ENCODE results near the gene GSX2. TPM values are rescaled to one million over a fixed set of nuclear protein-coding genes. Genes with fewer than 3 reads are reported as not detected.

Gene GSX2
- total and polyA plus RNA-seq, 2 donors = 0.14 TPM; not detected in 1

DNA sequence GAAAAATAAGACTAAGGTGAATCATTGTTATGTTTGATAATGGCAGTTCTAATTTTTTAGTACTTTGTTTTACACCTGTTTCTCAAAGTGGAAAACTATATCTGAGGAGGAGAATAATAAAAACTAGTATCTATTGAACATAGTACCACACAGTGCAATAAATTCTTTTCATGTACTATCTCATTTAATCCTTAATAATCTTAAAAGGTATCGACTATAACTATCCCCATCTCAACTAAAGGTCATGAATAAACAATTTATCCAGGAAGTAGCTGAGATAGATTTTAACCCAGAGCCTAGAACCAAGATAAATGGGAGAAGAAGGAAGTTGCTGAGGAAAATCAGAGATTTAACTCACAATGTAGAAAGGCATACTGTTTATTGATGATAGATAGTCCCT lies 38.1 kb upstream of the GSX2 start:
- H3K27ac ChIP-seq (ENCODE audit: low read depth in 1 of 2, low read length in 1 of 2) = no peak overlapping the region

DNA sequence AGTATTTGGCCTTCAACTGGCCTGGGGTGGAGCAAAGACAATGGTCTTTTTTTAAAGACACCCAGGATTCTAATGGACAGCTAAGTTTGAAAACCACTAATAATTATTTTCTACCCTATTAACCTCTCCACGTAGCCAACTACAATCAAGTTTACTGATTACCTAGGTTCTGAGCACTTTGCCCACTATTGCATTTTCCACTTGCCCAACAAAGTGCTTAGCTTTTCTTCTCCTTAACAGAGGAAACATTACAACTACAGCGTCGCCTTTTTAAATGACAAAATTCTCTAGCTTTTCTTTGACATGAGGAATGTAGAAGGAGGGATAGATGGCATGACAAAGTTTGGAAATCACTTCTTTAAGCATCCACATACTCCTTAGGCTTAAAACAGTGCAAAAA lies 37.6 kb upstream of the GSX2 start:
- no peaks in the 10 kb centered on the region for H3K27me3 ChIP-seq (ENCODE audit: control insufficient read depth in 2 of 2, insufficient read depth in 1 of 2, low read length in 1 of 2)
- no peak for DNase-seq (ENCODE audit: low read depth in 6 of 9, low spot score in 9 of 9)
- 87% methylated on average over 3 of the region's 3 CpGs for WGBS
- H3K9me3 ChIP-seq (ENCODE audit: control insufficient read depth in 2 of 2, insufficient read depth in 1 of 2, low read length in 1 of 2) = no peaks in the 10 kb centered on the region
- peak overlapping the region; percentile 66 to 98 for H3K4me3 ChIP-seq (ENCODE audit: low read length in 2 of 2)
- no peak overlapping the region for H3K27ac ChIP-seq (ENCODE audit: low read depth in 1 of 2, low read length in 1 of 2)
- no peaks in the 10 kb centered on the region for H3K36me3 ChIP-seq (ENCODE audit: control insufficient read depth in 2 of 2, insufficient read depth in 2 of 2, low read length in 1 of 2)
- peaks cover 10 to 11% of the 10 kb centered on the region in 2 donors for H3K4me1 ChIP-seq (ENCODE audit: control insufficient read depth in 2 of 2, insufficient read depth in 2 of 2, low read length in 2 of 2)

More for the DNA sequence above, 38.1 kb upstream of the GSX2 start:
- Histone ChIP-seq H3K9me3 (ENCODE audit: control insufficient read depth in 2 of 2, insufficient read depth in 1 of 2, low read length in 1 of 2) (no peaks in the 10 kb centered on the region), H3K4me3 (ENCODE audit: low read length in 2 of 2) (peak overlapping the region in 1 of 2 donors; percentile 98), H3K4me1 (ENCODE audit: control insufficient read depth in 2 of 2, insufficient read depth in 2 of 2, low read length in 2 of 2) (peaks cover 11 to 13% of the 10 kb centered on the region in 2 donors), H3K36me3 (ENCODE audit: control insufficient read depth in 2 of 2, insufficient read depth in 2 of 2, low read length in 1 of 2) (no peaks in the 10 kb centered on the region), H3K27me3 (ENCODE audit: control insufficient read depth in 2 of 2, insufficient read depth in 1 of 2, low read length in 1 of 2) (no peaks in the 10 kb centered on the region)
- WGBS = 95% methylated on average over 1 of the region's 1 CpG
- DNase-seq (ENCODE audit: low read depth in 6 of 9, low spot score in 9 of 9) = no peak

DNA sequence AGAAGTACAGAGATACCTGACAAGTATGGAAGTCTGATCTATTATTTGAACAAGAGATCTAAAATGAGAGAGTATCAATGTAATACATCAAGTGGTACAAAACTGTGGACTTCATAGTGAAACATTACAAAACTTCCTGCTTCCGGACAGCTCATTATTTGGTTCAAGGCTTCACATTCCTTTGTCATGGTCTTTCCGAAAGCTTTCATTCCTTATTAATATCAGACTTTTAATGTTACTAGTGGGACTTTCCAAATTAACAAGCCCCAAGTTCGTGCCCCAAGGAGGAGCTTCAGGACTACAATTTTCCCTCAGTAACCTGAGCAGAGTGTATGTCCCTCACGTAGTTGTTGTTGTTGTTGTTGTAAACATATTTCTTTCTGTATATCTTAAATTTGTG lies 36.7 kb upstream of the GSX2 start:
- Histone ChIP-seq H3K27ac (ENCODE audit: low read depth in 1 of 2, low read length in 1 of 2) (peak overlapping the region in 1 of 2 donors; percentile 88), H3K36me3 (ENCODE audit: control insufficient read depth in 2 of 2, insufficient read depth in 2 of 2, low read length in 1 of 2) (no peaks in the 10 kb centered on the region), H3K4me3 (ENCODE audit: low read length in 2 of 2) (peak overlapping the region; percentile 66 to 98), H3K27me3 (ENCODE audit: control insufficient read depth in 2 of 2, insufficient read depth in 1 of 2, low read length in 1 of 2) (no peaks in the 10 kb centered on the region), H3K4me1 (ENCODE audit: control insufficient read depth in 2 of 2, insufficient read depth in 2 of 2, low read length in 2 of 2) (peaks cover 7 to 11% of the 10 kb centered on the region in 2 donors), H3K9me3 (ENCODE audit: control insufficient read depth in 2 of 2, insufficient read depth in 1 of 2, low read length in 1 of 2) (no peaks in the 10 kb centered on the region)
- whole genome bisulfite sequencing = 3% methylated on average over 4 of the region's 4 CpGs
- DNase-seq (ENCODE audit: low read depth in 6 of 9, low spot score in 9 of 9) = peak in 3 of 9 donors; percentile 24 to 51 (median 46)

DNA sequence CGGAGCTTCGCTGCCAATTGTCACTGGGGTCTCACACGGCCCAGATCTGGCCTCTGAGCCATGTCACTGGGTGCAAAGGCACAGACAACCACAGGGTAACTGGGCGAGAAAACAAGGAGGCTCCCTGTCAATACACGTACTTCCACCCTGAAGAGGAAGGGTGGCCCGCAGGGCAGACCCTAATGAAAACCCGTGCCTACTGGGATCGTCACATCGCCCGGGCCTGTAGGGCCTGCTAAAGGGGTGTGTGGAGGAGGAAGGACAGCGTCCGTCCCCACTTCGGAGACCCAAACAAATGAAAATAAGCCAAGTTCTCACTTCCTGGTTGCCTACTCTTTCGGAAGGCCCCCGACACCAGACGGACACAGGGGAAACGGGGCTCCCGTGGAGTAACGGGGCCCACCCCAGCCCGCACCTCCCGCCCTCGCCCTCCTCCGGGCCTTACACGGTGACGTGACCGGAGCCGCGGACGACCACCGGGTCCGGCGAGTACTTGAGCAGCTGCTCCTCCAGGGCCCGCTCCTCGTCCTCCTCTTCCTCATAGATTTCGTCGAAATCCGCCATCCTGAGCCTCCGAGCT lies 36.1 kb upstream of the GSX2 start:
- Histone ChIP-seq H3K27ac (ENCODE audit: low read depth in 1 of 2, low read length in 1 of 2) (peak overlapping the region; percentile 88 to 99), H3K36me3 (ENCODE audit: control insufficient read depth in 2 of 2, insufficient read depth in 2 of 2, low read length in 1 of 2) (no peaks in the 10 kb centered on the region), H3K27me3 (ENCODE audit: control insufficient read depth in 2 of 2, insufficient read depth in 1 of 2, low read length in 1 of 2) (no peaks in the 10 kb centered on the region), H3K4me1 (ENCODE audit: control insufficient read depth in 2 of 2, insufficient read depth in 2 of 2, low read length in 2 of 2) (peaks cover 7 to 11% of the 10 kb centered on the region in 2 donors), H3K9me3 (ENCODE audit: control insufficient read depth in 2 of 2, insufficient read depth in 1 of 2, low read length in 1 of 2) (no peaks in the 10 kb centered on the region), H3K4me3 (ENCODE audit: low read length in 2 of 2) (peak overlapping the region; percentile 66 to 98)
- peak in 8 of 9 donors; percentile 25 to 68 (median 38) for DNase-seq (ENCODE audit: low read depth in 6 of 9, low spot score in 9 of 9)
- WGBS = under 1% methylated on average over 38 of the region's 38 CpGs

DNA sequence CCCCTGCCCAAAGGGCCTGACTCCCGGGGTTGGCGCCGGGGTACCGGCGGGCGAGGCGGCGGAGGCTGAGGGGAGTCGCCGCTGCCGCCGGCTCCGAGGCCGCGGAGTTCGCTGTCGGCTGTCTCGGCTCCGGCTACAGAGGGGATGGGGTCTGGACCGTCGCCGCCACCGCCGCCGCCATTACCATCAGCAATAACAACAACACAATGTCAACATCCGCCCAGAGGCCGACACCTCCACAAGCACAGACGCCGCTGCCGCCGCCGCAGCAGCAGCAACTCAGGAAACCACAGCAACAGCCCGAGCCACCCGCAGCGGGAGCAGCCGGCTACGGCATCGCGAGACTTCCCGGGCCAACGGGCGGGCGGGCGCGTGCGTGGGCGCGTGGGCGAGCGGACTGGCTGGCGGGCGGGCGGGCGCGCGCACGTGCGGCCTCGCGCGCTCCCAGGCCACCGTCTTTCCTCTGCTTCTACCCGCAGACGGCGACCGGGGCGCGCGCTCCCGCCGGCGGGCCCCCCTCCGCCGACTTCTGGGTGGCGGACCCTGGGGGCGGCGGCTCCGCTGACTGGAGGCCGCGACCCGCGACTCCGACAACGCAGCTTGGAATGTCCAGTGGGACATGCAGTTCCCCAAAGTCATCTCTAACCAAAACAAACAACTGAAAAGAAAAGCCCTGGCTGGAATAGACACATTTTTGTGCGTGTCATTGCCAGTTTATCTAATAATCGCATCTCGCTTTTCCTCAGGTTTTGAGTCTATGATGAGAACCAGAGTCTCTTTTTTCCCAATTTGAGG lies 35.4 kb upstream of the GSX2 start, which contains the start of gene CHIC2:
Gene CHIC2 (minus strand): TSS at position 289 of the 795 bp plus-strand sequence. CDS start 305 bp downstream, outside the sequence.
- H3K4me1 ChIP-seq (ENCODE audit: control insufficient read depth in 2 of 2, insufficient read depth in 2 of 2, low read length in 2 of 2) = peaks cover 7 to 11% of the 10 kb centered on the region in 2 donors
- peak; percentile 86 to 98 (median 91) for DNase-seq (ENCODE audit: low read depth in 6 of 9, low spot score in 9 of 9)
- under 1% methylated on average over 87 of the region's 87 CpGs for WGBS

DNA sequence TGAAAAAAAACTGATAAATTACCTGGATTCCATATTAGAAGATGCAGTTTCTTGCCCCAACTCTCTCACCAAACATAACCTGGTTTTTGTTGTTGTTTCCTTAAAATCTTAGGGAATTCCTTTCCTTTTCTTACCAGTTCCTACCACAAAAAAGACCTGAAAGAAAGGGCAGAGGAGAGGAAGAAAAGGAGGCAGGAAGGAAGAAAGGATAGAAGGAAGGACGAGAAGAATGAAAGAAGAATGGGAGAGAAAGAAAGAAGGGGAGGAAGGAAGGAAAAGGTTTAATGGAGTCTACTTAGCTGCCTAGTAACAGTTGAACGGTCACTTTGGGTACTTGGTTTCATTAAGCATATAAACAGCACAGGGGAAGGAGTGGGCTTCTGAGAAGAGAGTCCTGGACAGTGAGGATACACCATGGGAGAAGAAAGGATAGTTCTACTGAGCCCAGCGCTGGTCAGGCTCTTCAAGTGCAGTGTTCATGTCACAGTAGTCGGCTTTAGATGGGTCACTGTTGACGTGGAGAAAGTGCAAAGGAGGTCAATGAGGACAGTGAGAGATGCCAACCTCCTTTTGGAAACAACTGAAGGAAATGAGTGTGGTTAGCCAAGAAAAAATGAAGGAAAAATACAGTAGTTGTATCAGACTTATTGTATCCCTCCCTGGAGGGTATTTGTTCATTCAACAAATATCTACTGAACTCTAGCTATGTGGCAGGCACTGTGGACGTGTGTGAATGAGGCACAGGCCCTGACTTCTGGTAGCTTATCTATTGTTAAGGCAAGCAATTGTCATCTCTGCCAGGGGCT lies 34.5 kb upstream of the GSX2 start:
- DNase-seq (ENCODE audit: low read depth in 6 of 9, low spot score in 9 of 9) = no peak
- WGBS = 84% methylated on average over 6 of the region's 6 CpGs
- H3K4me3 ChIP-seq (ENCODE audit: low read length in 2 of 2) = peak overlapping the region in 1 of 2 donors; percentile 98
- no peaks in the 10 kb centered on the region for H3K27me3 ChIP-seq (ENCODE audit: control insufficient read depth in 2 of 2, insufficient read depth in 1 of 2, low read length in 1 of 2)
- no peaks in the 10 kb centered on the region for H3K36me3 ChIP-seq (ENCODE audit: control insufficient read depth in 2 of 2, insufficient read depth in 2 of 2, low read length in 1 of 2)
- peaks cover 7 to 11% of the 10 kb centered on the region in 2 donors for H3K4me1 ChIP-seq (ENCODE audit: control insufficient read depth in 2 of 2, insufficient read depth in 2 of 2, low read length in 2 of 2)
- no peaks in the 10 kb centered on the region for H3K9me3 ChIP-seq (ENCODE audit: control insufficient read depth in 2 of 2, insufficient read depth in 1 of 2, low read length in 1 of 2)
- no peak overlapping the region for H3K27ac ChIP-seq (ENCODE audit: low read depth in 1 of 2, low read length in 1 of 2)

More for the DNA sequence above, 35.4 kb upstream of the GSX2 start, which contains the start of gene CHIC2:
- Histone ChIP-seq H3K27me3 (ENCODE audit: control insufficient read depth in 2 of 2, insufficient read depth in 1 of 2, low read length in 1 of 2) (no peaks in the 10 kb centered on the region), H3K36me3 (ENCODE audit: control insufficient read depth in 2 of 2, insufficient read depth in 2 of 2, low read length in 1 of 2) (no peaks in the 10 kb centered on the region), H3K4me3 (ENCODE audit: low read length in 2 of 2) (peak within 1 kb of the TSS; percentile 66 to 98), H3K9me3 (ENCODE audit: control insufficient read depth in 2 of 2, insufficient read depth in 1 of 2, low read length in 1 of 2) (no peaks in the 10 kb centered on the region), H3K27ac (ENCODE audit: low read depth in 1 of 2, low read length in 1 of 2) (peak within 1 kb of the TSS; percentile 88 to 99)

DNA sequence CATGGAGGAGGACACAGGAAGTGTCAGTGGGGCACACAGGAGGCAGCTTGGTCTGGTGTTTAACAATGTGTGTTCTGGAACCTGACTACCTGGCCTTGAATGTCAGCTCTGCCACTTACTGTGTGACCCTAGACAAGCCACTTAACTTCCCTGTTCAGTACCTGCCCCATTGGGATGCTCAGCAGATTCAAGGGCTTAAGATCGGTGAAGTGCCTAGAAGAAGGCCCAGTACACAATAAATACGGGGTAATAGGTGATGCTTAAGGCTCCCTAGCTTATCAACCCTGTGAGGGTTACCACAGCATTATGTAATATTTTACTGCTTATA lies 33.9 kb upstream of the GSX2 start:
- Histone ChIP-seq H3K4me3 (ENCODE audit: low read length in 2 of 2) (no peak overlapping the region), H3K27me3 (ENCODE audit: control insufficient read depth in 2 of 2, insufficient read depth in 1 of 2, low read length in 1 of 2) (no peaks in the 10 kb centered on the region), H3K36me3 (ENCODE audit: control insufficient read depth in 2 of 2, insufficient read depth in 2 of 2, low read length in 1 of 2) (no peaks in the 10 kb centered on the region), H3K9me3 (ENCODE audit: control insufficient read depth in 2 of 2, insufficient read depth in 1 of 2, low read length in 1 of 2) (no peaks in the 10 kb centered on the region), H3K4me1 (ENCODE audit: control insufficient read depth in 2 of 2, insufficient read depth in 2 of 2, low read length in 2 of 2) (peaks cover 7 to 11% of the 10 kb centered on the region in 2 donors), H3K27ac (ENCODE audit: low read depth in 1 of 2, low read length in 1 of 2) (no peak overlapping the region)
- no peak for DNase-seq (ENCODE audit: low read depth in 6 of 9, low spot score in 9 of 9)
- 89% methylated on average over 2 of the region's 2 CpGs for WGBS

DNA sequence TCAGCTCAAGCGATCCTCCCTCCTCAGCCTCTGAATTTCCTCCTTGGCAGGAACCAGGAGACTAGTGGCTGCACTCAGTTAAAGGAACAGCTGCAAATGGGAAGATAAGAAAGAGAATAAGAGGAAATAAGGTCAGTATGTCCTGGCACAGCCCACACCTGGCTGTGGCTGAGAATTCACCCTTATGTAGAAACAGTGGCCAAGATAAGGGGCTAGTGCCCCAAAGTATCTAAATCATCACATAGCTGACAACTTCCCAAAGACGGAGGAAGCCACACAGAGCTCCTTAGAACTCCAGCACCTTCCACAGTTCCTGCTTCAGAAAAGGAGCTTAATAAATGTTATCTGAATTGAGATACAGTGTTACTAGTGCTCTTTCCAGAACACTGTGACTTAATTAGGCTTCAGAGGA lies 33.2 kb upstream of the GSX2 start:
- Histone ChIP-seq H3K27ac (ENCODE audit: low read depth in 1 of 2, low read length in 1 of 2) (no peak overlapping the region), H3K4me3 (ENCODE audit: low read length in 2 of 2) (no peak overlapping the region), H3K9me3 (ENCODE audit: control insufficient read depth in 2 of 2, insufficient read depth in 1 of 2, low read length in 1 of 2) (no peaks in the 10 kb centered on the region), H3K36me3 (ENCODE audit: control insufficient read depth in 2 of 2, insufficient read depth in 2 of 2, low read length in 1 of 2) (no peaks in the 10 kb centered on the region), H3K4me1 (ENCODE audit: control insufficient read depth in 2 of 2, insufficient read depth in 2 of 2, low read length in 2 of 2) (peaks cover 7 to 11% of the 10 kb centered on the region in 2 donors), H3K27me3 (ENCODE audit: control insufficient read depth in 2 of 2, insufficient read depth in 1 of 2, low read length in 1 of 2) (no peaks in the 10 kb centered on the region)
- 59% methylated on average over 2 of the region's 2 CpGs for WGBS
- no peak for DNase-seq (ENCODE audit: low read depth in 6 of 9, low spot score in 9 of 9)

All from thymus (tissue), 11 donors.